Uterus (tissue), 4 donors: ENCODE results near the gene AFAP1L1. TPM values are rescaled to one million over a fixed set of nuclear protein-coding genes. Genes with fewer than 3 reads are reported as not detected.

Experiments
- DNase-seq, 2 donors: peaks; one replicate each; pipeline ENCODE4 v3.0.0-alpha.2; 2019 to 2020
- H3K27ac ChIP-seq, 2 donors: fragments of 200-600 bp; sonication (generic); 1 replicate in 1 of 2; 2 replicates in 1 of 2; pipeline ENCODE4 v1.5.1; 2016 to 2018
- H3K27me3 ChIP-seq, 2 donors: fragments of 200-600 bp; sonication (generic); one replicate each; pipeline ENCODE4 v1.5.1; 2018 to 2019; ENCODE audit warnings: control low read depth in 1 of 2
- H3K36me3 ChIP-seq, 2 donors: fragments of 200-600 bp; sonication (generic); one replicate each; pipeline ENCODE4 v1.5.1; 2019; ENCODE audit warnings: control low read depth in 1 of 2
- H3K4me1 ChIP-seq, 2 donors: fragments of 200-600 bp; sonication (generic); one replicate each; pipeline ENCODE4 v1.5.1; 2018 to 2019; ENCODE audit warnings: control low read depth in 1 of 2
- H3K4me3 ChIP-seq, 2 donors: fragments of 200-600 bp; sonication (generic); 1 replicate in 1 of 2; 2 replicates in 1 of 2; pipeline ENCODE4 v1.5.1; 2018 to 2019; ENCODE audit warnings: mild to moderate bottlenecking in 1 of 2
- H3K9me3 ChIP-seq, 2 donors: fragments of 200-600 bp; sonication (generic); one replicate each; pipeline ENCODE4 v1.5.1; 2019; ENCODE audit warnings: control low read depth in 1 of 2
- CTCF ChIP-seq, 4 experiments: fragments of 200-600 bp in 2 of 4; fragments of 450-650 bp in 2 of 4; sonication (generic) in 2 of 4; IDR thresholded peaks; one replicate each; pipeline ENCODE4 v1.5.1; 2016 to 2019; ENCODE audit warnings: antibody characterized with exemption in 4 of 4, mild to moderate bottlenecking in 2 of 4, moderate library complexity in 1 of 4
- POLR2A ChIP-seq, 2 donors: fragments of 450-650 bp; IDR thresholded peaks; one replicate each; pipeline ENCODE4 v1.6.1; 2016; ENCODE audit warnings: antibody characterized with exemption in 2 of 2, mild to moderate bottlenecking in 1 of 2, moderate library complexity in 1 of 2
- intact Hi-C: fragments of 100-400 bp; cut with DNase I; formaldehyde crosslinking; loops from one replicate; pipeline ENCODE4 v1.15.1; 2023; ENCODE audit warnings: low total_unique reads
- total RNA-seq, 4 donors: library from RNA; depleted of rRNA in 3 of 4; stranded (reverse); fragments of >200 nt in 3 of 4; gene quantifications; one replicate each; pipeline versions ENCODE4 v1.1.0 to v1.2.4, GENCODE V29; 2014 to 2023
- donor health status: DM: yes; HTN: yes; CAD: no.

The AFAP1L1 gene
- total RNA-seq, 4 donors from 2014 or later, result 5.3 to 26.9 (median 24.6) TPM

- intact Hi-C loops, result loop anchor here (5.0 kb wide), 1 partner anchor 87 kb away; the partner anchor contains the start of gene ABLIM3
- no peak for DNase-seq
- H3K4me1 ChIP-seq, result peaks cover 0 to 4% of the 10 kb centered on the region in 2 donors
- H3K9me3 ChIP-seq, result no peaks in the 10 kb centered on the region
- H3K36me3 ChIP-seq, result no peaks in the 10 kb centered on the region
- no peaks in the 10 kb centered on the region for H3K27me3 ChIP-seq
- no peak overlapping the region for H3K4me3 ChIP-seq
- peak overlapping the region; percentile 42 to 58 for H3K27ac ChIP-seq
- no peak for TF ChIP-seq POLR2A (IDR thresholded peaks at IDR 0.05)
- TF ChIP-seq CTCF (IDR thresholded peaks at IDR 0.05), result no peak
These were observed 42.2 kb upstream of the AFAP1L1 start for GRCh38 chr5:149229298-149229937.

- no peak overlapping the region for H3K27ac ChIP-seq
- no peaks in the 10 kb centered on the region for H3K9me3 ChIP-seq
- no peaks in the 10 kb centered on the region for H3K27me3 ChIP-seq
- intact Hi-C loops, result no loop called here
- no peak overlapping the region for H3K4me3 ChIP-seq
- no peaks in the 10 kb centered on the region for H3K4me1 ChIP-seq
- H3K36me3 ChIP-seq, result no peaks in the 10 kb centered on the region
- no peak for TF ChIP-seq CTCF (IDR thresholded peaks at IDR 0.05)
- no peak for TF ChIP-seq POLR2A (IDR thresholded peaks at IDR 0.05)
- DNase-seq, result no peak
These were observed 35.8 kb upstream of the AFAP1L1 start for GRCh38 chr5:149235841-149236240.

- H3K4me3 ChIP-seq, result no peak overlapping the region
- no peak overlapping the region for H3K27ac ChIP-seq
- intact Hi-C loops, result no loop called here
- no peaks in the 10 kb centered on the region for H3K27me3 ChIP-seq
- no peaks in the 10 kb centered on the region for H3K4me1 ChIP-seq
- TF ChIP-seq POLR2A (IDR thresholded peaks at IDR 0.05) (no peak), CTCF (IDR thresholded peaks at IDR 0.05) (no peak)
- no peaks in the 10 kb centered on the region for H3K36me3 ChIP-seq
- no peak for DNase-seq
- H3K9me3 ChIP-seq, result no peaks in the 10 kb centered on the region
These were observed 34.0 kb upstream of the AFAP1L1 start for GRCh38 chr5:149237662-149238061.

- no peak overlapping the region for H3K4me3 ChIP-seq
- no peak for TF ChIP-seq POLR2A (IDR thresholded peaks at IDR 0.05)
- TF ChIP-seq CTCF (IDR thresholded peaks at IDR 0.05), result no peak
- no peaks in the 10 kb centered on the region for H3K27me3 ChIP-seq
- H3K4me1 ChIP-seq, result no peaks in the 10 kb centered on the region
- H3K36me3 ChIP-seq, result no peaks in the 10 kb centered on the region
- no peak for DNase-seq
- no peaks in the 10 kb centered on the region for H3K9me3 ChIP-seq
- intact Hi-C loops, result no loop called here
- no peak overlapping the region for H3K27ac ChIP-seq
These were observed 33.1 kb upstream of the AFAP1L1 start for GRCh38 chr5:149238540-149238939.

GRCh38 chr5:149239917-149240316, 31.7 kb upstream of the AFAP1L1 start:
- no peaks in the 10 kb centered on the region for H3K4me1 ChIP-seq
- H3K9me3 ChIP-seq, result no peaks in the 10 kb centered on the region
- no peaks in the 10 kb centered on the region for H3K27me3 ChIP-seq
- H3K36me3 ChIP-seq, result no peaks in the 10 kb centered on the region
- no peak overlapping the region for H3K27ac ChIP-seq
- no peak overlapping the region for H3K4me3 ChIP-seq
- no peak for DNase-seq
- TF ChIP-seq POLR2A (IDR thresholded peaks at IDR 0.05), result no peak
- TF ChIP-seq CTCF (IDR thresholded peaks at IDR 0.05), result no peak
- intact Hi-C loops, result no loop called here
